Gastroesophageal sphincter (tissue), 3 donors: ENCODE results near the gene ZNF587B.
"Not testable (repeated sequence)": the region's sequence is repeated elsewhere in the genome, so short reads cannot be mapped to it uniquely, and the experiment has no call there.

Experiments
- CTCF ChIP-seq, 4 experiments: fragments of 200-600 bp in 2 of 4; fragments of 450-650 bp in 2 of 4; sonication (generic) in 1 of 4; IDR thresholded peaks; one replicate each; pipeline ENCODE4 v1.5.1; 2017 to 2019; ENCODE audit warnings: antibody characterized with exemption in 4 of 4, mild to moderate bottlenecking in 2 of 4, moderate library complexity in 2 of 4
- POLR2A ChIP-seq, 2 donors: fragments of 450-650 bp; IDR thresholded peaks; one replicate each; pipeline ENCODE4 v1.6.1; 2017; ENCODE audit warnings: antibody characterized with exemption in 2 of 2, mild to moderate bottlenecking in 2 of 2, moderate library complexity in 1 of 2
- POLR2AphosphoS5 ChIP-seq: sonication (generic); formaldehyde crosslinking; IDR thresholded peaks from one replicate; pipeline ENCODE4 v1.6.1; 2017; ENCODE audit warnings: antibody characterized with exemption

DNA sequence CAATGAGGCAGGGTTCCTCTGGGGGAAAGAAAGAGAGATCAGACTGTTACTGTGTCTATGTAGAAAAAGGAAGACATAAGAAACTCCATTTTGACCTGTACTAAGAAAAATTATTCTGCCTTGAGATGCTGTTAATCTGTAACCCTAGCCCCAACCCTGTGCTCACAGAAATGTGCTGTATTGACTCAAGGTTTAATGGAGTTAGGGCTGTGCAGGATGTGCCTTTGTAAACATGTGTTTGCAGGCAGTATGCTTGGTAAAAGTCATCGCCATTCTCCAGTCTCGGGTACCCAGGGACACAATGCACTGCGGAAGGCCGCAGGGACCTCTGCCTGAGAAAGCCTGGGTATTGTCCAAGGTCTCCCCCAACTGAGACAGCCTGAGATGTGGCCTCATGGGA is 6.5 kb upstream of the ZNF587B start:
- TF ChIP-seq CTCF (IDR thresholded peaks at IDR 0.05); POLR2A (IDR thresholded peaks at IDR 0.05); POLR2AphosphoS5: not testable (repeated sequence)
